ENCODE results near the gene SHANK3. TPM values are rescaled to one million over a fixed set of nuclear protein-coding genes. Genes with fewer than 3 reads are reported as not detected.

SHANK3 gene
- total and polyA plus RNA-seq, 9 donors, result 2.6 to 23.2 (median 6.2) TPM

- H3K4me1 ChIP-seq (ENCODE audit: insufficient read depth), result no peaks in the 10 kb centered on the region
- WGBS, 3 donors, result 95 to 96% (median 95%) methylated on average over 28 to 33 of the region's 33 CpGs
- no peaks in the 10 kb centered on the region for H3K9me3 ChIP-seq
- DNase-seq, result no peak
- intact Hi-C loops (cut with DNase I), result no loop called here
- H3K36me3 ChIP-seq, result no peaks in the 10 kb centered on the region
- no peak overlapping the region for H3K27ac ChIP-seq
- H3K27me3 ChIP-seq, result no peaks in the 10 kb centered on the region
- TF ChIP-seq, protein P1, sequence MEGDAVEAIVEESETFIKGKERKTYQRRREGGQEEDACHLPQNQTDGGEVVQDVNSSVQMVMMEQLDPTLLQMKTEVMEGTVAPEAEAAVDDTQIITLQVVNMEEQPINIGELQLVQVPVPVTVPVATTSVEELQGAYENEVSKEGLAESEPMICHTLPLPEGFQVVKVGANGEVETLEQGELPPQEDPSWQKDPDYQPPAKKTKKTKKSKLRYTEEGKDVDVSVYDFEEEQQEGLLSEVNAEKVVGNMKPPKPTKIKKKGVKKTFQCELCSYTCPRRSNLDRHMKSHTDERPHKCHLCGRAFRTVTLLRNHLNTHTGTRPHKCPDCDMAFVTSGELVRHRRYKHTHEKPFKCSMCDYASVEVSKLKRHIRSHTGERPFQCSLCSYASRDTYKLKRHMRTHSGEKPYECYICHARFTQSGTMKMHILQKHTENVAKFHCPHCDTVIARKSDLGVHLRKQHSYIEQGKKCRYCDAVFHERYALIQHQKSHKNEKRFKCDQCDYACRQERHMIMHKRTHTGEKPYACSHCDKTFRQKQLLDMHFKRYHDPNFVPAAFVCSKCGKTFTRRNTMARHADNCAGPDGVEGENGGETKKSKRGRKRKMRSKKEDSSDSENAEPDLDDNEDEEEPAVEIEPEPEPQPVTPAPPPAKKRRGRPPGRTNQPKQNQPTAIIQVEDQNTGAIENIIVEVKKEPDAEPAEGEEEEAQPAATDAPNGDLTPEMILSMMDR (IDR thresholded peaks at IDR 0.05), result no peak
- TF ChIP-seq EP300 (IDR thresholded peaks at IDR 0.05) (no peak), POLR2A (IDR thresholded peaks at IDR 0.05) (no peak)
- H3K4me3 ChIP-seq, result no peak overlapping the region
Observed at GRCh38 chr22:50722048-50722701, 49.6 kb downstream of the SHANK3 start.

Small RNA genes within 50 kb of the gene (small RNA-seq; reads per million reads assigned to genes)
- gene RF00019, result not detected
- not detected for gene RNU6-409P

Other genes with a start within 250 kb of the SHANK3 start
- 10 to 100 TPM; 25.6 to 86.0 (median 65.1) TPM for gene SBF1, start 197.8 kb upstream of the SHANK3 start, total RNA-seq
- gene SBF1, start 197.8 kb upstream of the SHANK3 start, polyA plus RNA-seq, result 10 to 100 TPM in 1 of 2 donors, 1 to 10 TPM in 1; 1.9 to 36.7 TPM
- 1 to 10 TPM in 1 of 7 donors, under 1 TPM in 3, not detected in 3; 0.11 to 2.6 (median 0.21) TPM for gene ADM2, start 191.3 kb upstream of the SHANK3 start, total RNA-seq
- gene ADM2, start 191.3 kb upstream of the SHANK3 start, polyA plus RNA-seq, result under 1 TPM; 0.01 to 0.03 TPM
- gene MIOX, start 186.0 kb upstream of the SHANK3 start, total RNA-seq, result under 1 TPM in 1 of 7 donors, not detected in 6; 0.20 TPM
- gene MIOX, start 186.0 kb upstream of the SHANK3 start, polyA plus RNA-seq, result not detected
- gene LMF2, start 165.1 kb upstream of the SHANK3 start, total RNA-seq, result 10 to 100 TPM; 43.6 to 76.6 (median 60.9) TPM
- gene LMF2, start 165.1 kb upstream of the SHANK3 start, polyA plus RNA-seq, result 10 to 100 TPM in 1 of 2 donors, 1 to 10 TPM in 1; 1.5 to 52.3 TPM
- 10 to 100 TPM; 37.1 to 61.5 (median 53.7) TPM for gene NCAPH2, start 164.6 kb upstream of the SHANK3 start, total RNA-seq
- gene NCAPH2, start 164.6 kb upstream of the SHANK3 start, polyA plus RNA-seq, result 10 to 100 TPM; 11.5 to 49.0 TPM
- 1 to 10 TPM in 2 of 7 donors, under 1 TPM in 2, not detected in 3; 0.73 to 5.1 (median 2.6) TPM for gene SCO2, start 147.2 kb upstream of the SHANK3 start, total RNA-seq
- gene SCO2, start 147.2 kb upstream of the SHANK3 start, polyA plus RNA-seq, result under 1 TPM in 1 of 2 donors, not detected in 1; 0.75 TPM
- 10 to 100 TPM in 5 of 7 donors, 1 to 10 TPM in 2; 6.6 to 72.4 (median 15.9) TPM for gene TYMP, start 142.8 kb upstream of the SHANK3 start, total RNA-seq
- gene TYMP, start 142.8 kb upstream of the SHANK3 start, polyA plus RNA-seq, result 1 to 10 TPM; 2.7 to 8.4 TPM
- under 1 TPM in 5 of 7 donors, not detected in 2; 0.10 to 0.12 (median 0.10) TPM for gene KLHDC7B, start 126.9 kb upstream of the SHANK3 start, total RNA-seq
- gene KLHDC7B, start 126.9 kb upstream of the SHANK3 start, polyA plus RNA-seq, result under 1 TPM; 0.04 to 0.13 TPM
- gene SYCE3, start 109.9 kb upstream of the SHANK3 start, total RNA-seq, result not detected
- gene SYCE3, start 109.9 kb upstream of the SHANK3 start, polyA plus RNA-seq, result not detected
- gene CPT1B, start 94.4 kb upstream of the SHANK3 start, total RNA-seq, result 10 to 100 TPM in 1 of 7 donors, 1 to 10 TPM in 6; 3.6 to 10.6 (median 5.2) TPM
- gene CPT1B, start 94.4 kb upstream of the SHANK3 start, polyA plus RNA-seq, result 1 to 10 TPM; 2.5 to 4.2 TPM
- 10 to 100 TPM; 34.9 to 73.2 (median 48.8) TPM for gene CHKB, start 90.0 kb upstream of the SHANK3 start, total RNA-seq
- 10 to 100 TPM; 42.2 to 44.2 TPM for gene CHKB, start 90.0 kb upstream of the SHANK3 start, polyA plus RNA-seq
- 10 to 100 TPM in 4 of 7 donors, 1 to 10 TPM in 3; 5.0 to 28.4 (median 13.2) TPM for gene MAPK8IP2, start 72.0 kb upstream of the SHANK3 start, total RNA-seq
- gene MAPK8IP2, start 72.0 kb upstream of the SHANK3 start, polyA plus RNA-seq, result 1 to 10 TPM; 1.1 to 6.0 TPM
- 10 to 100 TPM; 11.9 to 51.6 (median 19.9) TPM for gene ARSA, start 44.7 kb upstream of the SHANK3 start, total RNA-seq
- gene ARSA, start 44.7 kb upstream of the SHANK3 start, polyA plus RNA-seq, result 10 to 100 TPM in 1 of 2 donors, 1 to 10 TPM in 1; 2.1 to 13.1 TPM
- gene ACR, start 65.4 kb downstream of the SHANK3 start, total RNA-seq, result 1 to 10 TPM in 1 of 7 donors, under 1 TPM in 2, not detected in 4; 0.25 to 1.3 (median 0.64) TPM
- under 1 TPM; 0.33 TPM for gene ACR, start 65.4 kb downstream of the SHANK3 start, polyA plus RNA-seq
- 10 to 100 TPM; 15.6 to 50.8 (median 28.4) TPM for gene RABL2B, start 110.8 kb downstream of the SHANK3 start, total RNA-seq
- gene RABL2B, start 110.8 kb downstream of the SHANK3 start, polyA plus RNA-seq, result 10 to 100 TPM; 20.1 to 37.2 TPM